GM12878 (cell line): ENCODE measurements around the gene TACC2. TPM values are rescaled to one million over a fixed set of nuclear protein-coding genes. Genes with fewer than 3 reads are reported as not detected.

Source experiments
- ATAC-seq: fragments of 200-7000 bp; cut with Tn5 transposase; 3 replicates; pipeline ENCODE4 v1.9.1; 2020; ENCODE audit warnings: mild to moderate bottlenecking, moderate library complexity
- BruUV-seq: library from RNA; stranded (reverse); fragments of 400-500 nt; replicated peaks from 2 replicates; lab custom pipeline; 2021; lab: Mats Ljungman, UMichigan
- CTCF ChIA-PET: fragments of 300-600 bp; sonication (Branson Sonifier 250); formaldehyde crosslinking; extraction: SDS; loops from one replicate; lab custom pipeline; 2021; ENCODE audit warnings: inconsistent platforms; lab: Yijun Ruan, JAX
- POLR2A ChIA-PET: fragments of 350-600 bp; formaldehyde crosslinking; extraction: SDS; loops from one replicate; lab custom pipeline; 2021; ENCODE audit warnings: inconsistent platforms; lab: Charles Lee
- RAD21 ChIA-PET: fragments of 300-600 bp; sonication (Branson Sonifier 250); formaldehyde crosslinking; loops from one replicate; lab custom pipeline; 2023; ENCODE audit warnings: antibody characterized with exemption; ENCODE audit not compliant: unreplicated experiment; lab: Charles Lee
- SMC1A ChIA-PET: fragments of 300-600 bp; sonication (Branson Sonifier 250); formaldehyde crosslinking; loops from one replicate; lab custom pipeline; 2023; ENCODE audit not compliant: unreplicated experiment, uncharacterized antibody; lab: Charles Lee
- DNase-seq: peaks from one replicate; pipeline ENCODE4 v3.0.0-alpha.2; 2011; ENCODE audit warnings: low read depth, low spot score
- FAIRE-seq: peaks from 3 replicates; lab custom pipeline; 2011; peaks lifted over from hg19 to GRCh38; lab: Jason Lieb, UNC
- H2AFZ ChIP-seq: 2 replicates; pipeline ENCODE4 v1.6.0; 2011; ENCODE audit warnings: low read depth, low read length, control low read depth; ENCODE audit not compliant: control insufficient read depth
- H3K27ac ChIP-seq: 2 replicates; pipeline ENCODE4 v1.5.1; 2011; ENCODE audit warnings: control low read depth; ENCODE audit not compliant: control insufficient read depth, insufficient read depth
- H3K27me3 ChIP-seq, 2 experiments: replicated peaks in 1 of 2; 2 replicates each; pipeline versions ENCODE4 v1.6.0 to v1.6.1; 2011; ENCODE audit warnings: low read length in 1 of 2; ENCODE audit not compliant: control insufficient read depth in 2 of 2, insufficient read depth in 2 of 2
- H3K36me3 ChIP-seq, 2 experiments: 2 replicates each; pipeline ENCODE4 v1.5.1; 2011; ENCODE audit warnings: low read length in 1 of 2; ENCODE audit not compliant: control insufficient read depth in 2 of 2, insufficient read depth in 2 of 2
- H3K4me1 ChIP-seq: 2 replicates; pipeline ENCODE4 v1.6.1; 2011; ENCODE audit warnings: mild to moderate bottlenecking, low read length, moderate library complexity, mixed read lengths; ENCODE audit not compliant: control insufficient read depth, insufficient read depth
- H3K4me2 ChIP-seq: 2 replicates; pipeline ENCODE4 v1.6.0; 2011; ENCODE audit warnings: control low read depth; ENCODE audit not compliant: control insufficient read depth, insufficient read depth
- H3K4me3 ChIP-seq: fragments of 200-600 bp; sonication (generic); 2 replicates; pipeline ENCODE4 v1.5.1; 2016
- H3K79me2 ChIP-seq: 2 replicates; pipeline ENCODE4 v1.6.0; 2011; ENCODE audit warnings: low read length; ENCODE audit not compliant: control insufficient read depth, insufficient read depth
- H3K9ac ChIP-seq: 2 replicates; pipeline ENCODE4 v1.8.0; 2011; ENCODE audit warnings: low read length, control low read depth, mixed read lengths; ENCODE audit not compliant: control insufficient read depth, insufficient read depth
- H3K9me3 ChIP-seq: replicated peaks from 3 replicates; pipeline ENCODE4 v1.5.1; 2011; ENCODE audit warnings: mild to moderate bottlenecking, low read length; ENCODE audit not compliant: control insufficient read depth, insufficient read depth
- H4K20me1 ChIP-seq: 2 replicates; pipeline ENCODE4 v1.6.0; 2011; ENCODE audit not compliant: control insufficient read depth, insufficient read depth
- CBFB ChIP-seq: IDR thresholded peaks from 2 replicates; pipeline ENCODE4 v1.6.1; 2016; ENCODE audit warnings: antibody characterized with exemption, low read depth
- CUX1 ChIP-seq: IDR thresholded peaks from 2 replicates; pipeline ENCODE4 v1.6.1; 2012; ENCODE audit warnings: improper control_type of control experiment, low read depth, low read length; ENCODE audit not compliant: insufficient replicate concordance
- MYB ChIP-seq: fragments of 150-350 bp; IDR thresholded peaks from 2 replicates; pipeline ENCODE4 v1.6.1; 2014; ENCODE audit warnings: mild to moderate bottlenecking, low read depth, low read length, borderline replicate concordance
- NKRF ChIP-seq: fragments of 450-650 bp; conservative IDR thresholded peaks from 2 replicates; pipeline ENCODE4 v1.6.1; 2017; ENCODE audit warnings: mild to moderate bottlenecking, moderate library complexity
- RAD21 ChIP-seq: IDR thresholded peaks from 2 replicates; pipeline ENCODE4 v1.6.1; 2011; ENCODE audit warnings: mild to moderate bottlenecking, low read depth, low read length, moderate library complexity; ENCODE audit not compliant: insufficient read depth
- RCOR1 ChIP-seq: conservative IDR thresholded peaks from 2 replicates; pipeline ENCODE4 v1.6.1; 2012; ENCODE audit warnings: low read depth, low read length, improper control_type of control experiment
- ZNF687 ChIP-seq: fragments of 450-650 bp; IDR thresholded peaks from 2 replicates; pipeline ENCODE4 v1.6.1; 2017; ENCODE audit warnings: mild to moderate bottlenecking, moderate library complexity
- WGBS: methylation state at CpG from one replicate; pipeline ENCODE4 v1.1.6; 2016; ENCODE audit warnings: low lambda C conversion rate; ENCODE audit not compliant: insufficient replicate concordance, insufficient coverage; ENCODE audit errors: missing lambda C conversion rate; 5-methylcytosine and 5-hydroxymethylcytosine counted together
- in situ Hi-C: fragments of 300-500 bp; cut with MboI; formaldehyde crosslinking; loops from 9 replicates; pipeline ENCODE4 v1.14.3; 2018; ENCODE audit warnings: mixed read lengths
- intact Hi-C: fragments of 100-400 bp; cut with micrococcal nuclease; formaldehyde crosslinking; loops from one replicate; pipeline ENCODE4 v1.14.2; 2022; ENCODE audit not compliant: unreplicated experiment
- polyA plus RNA-seq, 11 experiments: library from polyadenylated mRNA; depleted of rRNA in 4 of 11; unstranded in 6 of 11; stranded (reverse) in 5 of 11; fragments of >200 nt; fragmentation: Nextera tagmentation in 4 of 11; fragmentation: Illumina TruSeq in 1 of 11; extraction: Ambion mirVana in 4 of 11; extraction: Trizol in 1 of 11; gene quantifications; 1 replicate in 1 of 11; 2 replicates in 10 of 11; pipeline versions ENCODE4 v1.2.1 to v1.2.3, GENCODE V29; 2011 to 2016; ENCODE audit warnings: inconsistent platforms in 2 of 11, missing spikeins in 2 of 11, low read depth in 1 of 11
- total RNA-seq, 4 experiments: library from RNA; depleted of rRNA in 3 of 4; stranded (reverse); fragments of >200 nt in 3 of 4; fragmentation: Illumina TruSeq in 1 of 4; extraction: Trizol in 1 of 4; gene quantifications; 2 replicates each; pipeline versions ENCODE4 v1.2.1 to v1.2.3, GENCODE V29; 2013 to 2021

Gene TACC2
- total and polyA plus RNA-seq, 10 of the 15 experiments (the other 5 are each of a cell fraction or from before 2014, with no cell fraction given) = 0.07 to 0.64 (median 0.13) TPM; not detected in 5

- in situ Hi-C loops (no loop called here), intact Hi-C loops (loop anchor here (10.0 kb wide), 1 partner anchor 286 kb away; no protein-coding TSS in a partner anchor)
- Histone ChIP-seq H3K27ac (no peak overlapping the region), H3K4me1 (no peaks in the 10 kb centered on the region), H3K36me3 (no peaks in the 10 kb centered on the region), H3K9ac (no peak overlapping the region), H2AFZ (no peak overlapping the region), H3K4me3 (no peak overlapping the region), H3K79me2 (no peaks in the 10 kb centered on the region), H3K4me2 (no peak overlapping the region), H4K20me1 (no peaks in the 10 kb centered on the region), H3K9me3 (no peaks in the 10 kb centered on the region), H3K27me3 (peaks cover 2 to 3% of the 10 kb centered on the region in 2 experiments; a peak in 1 of 4 replicates)
- ChIA-PET SMC1A (no interaction called here), CTCF (no interaction called here), POLR2A (interaction anchor here (0.5 kb wide), 1 partner anchor 22 kb away, joined by 3 read pairs; no protein-coding TSS in a partner anchor), RAD21 (no interaction called here)
- whole genome bisulfite sequencing = 28% methylated on average over 11 of the region's 15 CpGs
- ATAC-seq (no peak), FAIRE-seq (no peak), DNase-seq (no peak)
- BruUV-seq = no TSS peak
- TF ChIP-seq ZNF687 (no peak), CBFB (no peak), RCOR1 (no peak), RAD21 (no peak), NKRF (no peak), MYB (no peak), CUX1 (no peak)
These were observed 160.1 kb downstream of the TACC2 start for GRCh38 chr10:122148876-122149560.
